ENCODE data around the gene KMT5C. TPM values are rescaled to one million over a fixed set of nuclear protein-coding genes. Genes with fewer than 3 reads are reported as not detected.

KMT5C gene
- total and polyA plus RNA-seq, 10 of the 15 experiments (the other 5 are each of a cell fraction or from before 2014, with no cell fraction given) = 0.20 to 15.8 (median 4.3) TPM; not detected in 1

GRCh38 chr19:55368106-55368505 is 28.4 kb downstream of the KMT5C start (continued):
- TF ChIP-seq HDAC2 (IDR thresholded peaks at IDR 0.05) (no peak), BCL3 (IDR thresholded peaks at IDR 0.05; ENCODE audit: borderline replicate concordance, insufficient read depth, low read depth, low read length, poor library complexity, severe bottlenecking) (no peak), CREB1 (IDR thresholded peaks at IDR 0.05; ENCODE audit: low read depth) (no peak), EGR1 (IDR thresholded peaks at IDR 0.05; ENCODE audit: borderline replicate concordance in 1 of 2, low read depth in 2 of 2, low read length in 2 of 2) (no peak), ZNF622 (IDR thresholded peaks at IDR 0.05) (no peak), NR2F1 (conservative IDR thresholded peaks at IDR 0.05) (no peak)

GRCh38 chr19:55368701-55369563 is 29.3 kb downstream of the KMT5C start:
- Histone ChIP-seq H3K36me3 (ENCODE audit: control insufficient read depth in 2 of 2, insufficient read depth in 2 of 2, low read length in 1 of 2) (no peaks in the 10 kb centered on the region), H3K27me3 (replicated peaks in 1 of 2; ENCODE audit: control insufficient read depth in 2 of 2, insufficient read depth in 2 of 2, low read length in 1 of 2) (peaks cover 3 to 10% of the 10 kb centered on the region in 2 experiments), H3K4me3 (no peak overlapping the region), H3K4me2 (ENCODE audit: control insufficient read depth, insufficient read depth) (0 out of 2 replicates have a peak overlapping the region, but pooled peaks have one; percentile 17), H3K79me2 (ENCODE audit: control insufficient read depth, insufficient read depth, low read length) (no peaks in the 10 kb centered on the region), H3K9me3 (replicated peaks; ENCODE audit: control insufficient read depth, insufficient read depth, low read length) (no peaks in the 10 kb centered on the region), H3K4me1 (ENCODE audit: control insufficient read depth, insufficient read depth, low read length) (no peaks in the 10 kb centered on the region), H3K9ac (ENCODE audit: control insufficient read depth, insufficient read depth, low read length) (no peak overlapping the region), H2AFZ (ENCODE audit: control insufficient read depth, low read depth, low read length) (no peak overlapping the region), H3K27ac (ENCODE audit: control insufficient read depth, insufficient read depth) (no peak overlapping the region), H4K20me1 (ENCODE audit: control insufficient read depth, insufficient read depth) (no peaks in the 10 kb centered on the region)
- ChIA-PET SMC1A (ENCODE audit: uncharacterized antibody, unreplicated experiment) (no interaction called here), CTCF (interaction anchor here (0.7 kb wide), 2 partner anchors 15 to 135 kb away, joined by 3 read pairs; partner anchors contain the start of gene TMEM238), POLR2A (no interaction called here), RAD21 (ENCODE audit: unreplicated experiment) (no interaction called here)
- ATAC-seq = peak; percentile 43; the same call in 2 of the 3 replicates
- DNase-seq (ENCODE audit: low read depth, low spot score) = no peak
- WGBS (ENCODE audit: insufficient coverage, insufficient replicate concordance, low lambda C conversion rate, missing lambda C conversion rate) = 20% methylated on average over 39 of the region's 54 CpGs
- in situ Hi-C loops (cut with MboI) = no loop called here
- no peak for FAIRE-seq
- intact Hi-C loops (cut with micrococcal nuclease; ENCODE audit: unreplicated experiment) = no loop called here
- BruUV-seq (replicated peaks) = no TSS peak
- no peak for TF ChIP-seq CBX3 (IDR thresholded peaks at IDR 0.05; ENCODE audit: borderline replicate concordance, low read depth)
- no peak for TF ChIP-seq MEF2A (IDR thresholded peaks at IDR 0.05; ENCODE audit: insufficient read depth, low read depth, low read length)
- no peak for TF ChIP-seq HDAC6 (IDR thresholded peaks at IDR 0.05; ENCODE audit: unreplicated experiment)
- no peak for TF ChIP-seq SP1 (IDR thresholded peaks at IDR 0.05; ENCODE audit: low read depth, low read length)
- TF ChIP-seq ZBTB11 (CRISPR knock-in tag; IDR thresholded peaks at IDR 0.05) = no peak
- no peak for TF ChIP-seq ZNF687 (IDR thresholded peaks at IDR 0.05)
- TF ChIP-seq LARP7 (IDR thresholded peaks at IDR 0.05) = no peak
- no peak for TF ChIP-seq POLR2A (IDR thresholded peaks at IDR 0.05; ENCODE audit: low read depth, low read length)
